GM19025 (cell line): ENCODE results near the gene MRPL27.
"Not testable (repeated sequence)": the region's sequence is repeated elsewhere in the genome, so short reads cannot be mapped to it uniquely, and the experiment has no call there.

Source experiments
- ATAC-seq: cut with Tn5 transposase; IDR thresholded peaks from one replicate; pipeline ENCODE4 v1.9.1; 2021; ENCODE audit warnings: mild to moderate bottlenecking, low read depth, moderate library complexity; ENCODE audit not compliant: unreplicated experiment

The MRPL27 gene

GRCh38 chr17:50372758-50373556 is at the start of gene MRPL27, which contains the start of gene EME1:
Gene MRPL27 (minus strand): TSS chr17:50373184. CDS start chr17:50373170, 14 bp downstream.
Gene EME1 (plus strand): TSS chr17:50373229. CDS start chr17:50375209, 1,980 bp downstream.
- ATAC-seq, result peak; percentile 81

- ATAC-seq, result no peak
These were observed 49.8 kb upstream of the MRPL27 start for GRCh38 chr17:50422738-50423137.

GRCh38 chr17:50421308-50422051 is 48.5 kb upstream of the MRPL27 start:
- no peak for ATAC-seq

- no peak for ATAC-seq
These were observed 47.6 kb upstream of the MRPL27 start for GRCh38 chr17:50420419-50421112.

- ATAC-seq, result not testable (repeated sequence)
These were observed 46.6 kb upstream of the MRPL27 start for GRCh38 chr17:50419577-50419976.

- no peak for ATAC-seq
These were observed 41.8 kb upstream of the MRPL27 start for GRCh38 chr17:50414808-50415207.

- no peak for ATAC-seq
These were observed 39.3 kb upstream of the MRPL27 start for GRCh38 chr17:50412188-50412732.

- ATAC-seq, result no peak
These were observed 34.9 kb upstream of the MRPL27 start for GRCh38 chr17:50407921-50408320.

GRCh38 chr17:50406578-50406977 is 33.6 kb upstream of the MRPL27 start:
- ATAC-seq, result no peak

GRCh38 chr17:50405351-50405750 is 32.4 kb upstream of the MRPL27 start:
- not testable (repeated sequence) for ATAC-seq

- not testable (repeated sequence) for ATAC-seq
These were observed 26.6 kb upstream of the MRPL27 start for GRCh38 chr17:50399591-50399990.

- not testable (repeated sequence) for ATAC-seq
These were observed 25.7 kb upstream of the MRPL27 start for GRCh38 chr17:50398672-50399071.

GRCh38 chr17:50397919-50398285 is 24.9 kb upstream of the MRPL27 start:
- no peak for ATAC-seq

- peak; percentile 95 for ATAC-seq
These were observed 24.3 kb upstream of the MRPL27 start, which contains the start of gene LRRC59 for GRCh38 chr17:50397111-50397918. Gene LRRC59 (minus strand): TSS chr17:50397523. CDS start chr17:50397317, 206 bp downstream.

- ATAC-seq, result no peak
These were observed 23.5 kb upstream of the MRPL27 start for GRCh38 chr17:50396261-50397110.

GRCh38 chr17:50394711-50395110 is 21.7 kb upstream of the MRPL27 start:
- no peak for ATAC-seq

GRCh38 chr17:50393700-50394099 is 20.7 kb upstream of the MRPL27 start:
- ATAC-seq, result no peak

GRCh38 chr17:50392621-50393020 is 19.6 kb upstream of the MRPL27 start:
- no peak for ATAC-seq

GRCh38 chr17:50389534-50389933 is 16.6 kb upstream of the MRPL27 start:
- no peak for ATAC-seq
